ENCODE measurements around the gene ANO6. TPM values are rescaled to one million over a fixed set of nuclear protein-coding genes. Genes with fewer than 3 reads are reported as not detected.
"Not testable (repeated sequence)": the region's sequence is repeated elsewhere in the genome, so short reads cannot be mapped to it uniquely, and the experiment has no call there.

Gene ANO6
- total RNA-seq, 5 donors from 2014 or later (not counting 1 experiment from before 2014, with no cell fraction given), result 17.9 to 22.5 (median 20.3) TPM

GRCh38 chr12:45259675-45260074 lies 43.8 kb downstream of the ANO6 start:
- Mint-ChIP-seq H3K27me3 (no peaks in the 10 kb centered on the region), H3K4me1 (peaks cover 33 to 46% (median 39%) of the 10 kb centered on the region in 3 donors), H3K4me3 (no peak overlapping the region), H3K27ac (no peak overlapping the region), H3K36me3 (peaks cover 17% of the 10 kb centered on the region), H3K9me3 (no peaks in the 10 kb centered on the region)
- no peak for DNase-seq
- no peak overlapping the region for H3K27ac ChIP-seq (ENCODE audit: low read length)
- no peak overlapping the region for H3K4me3 ChIP-seq (ENCODE audit: control insufficient read depth in 1 of 2, extremely low read depth in 1 of 2, low read length in 1 of 2)
- no peaks in the 10 kb centered on the region for H3K36me3 ChIP-seq (ENCODE audit: control insufficient read depth in 2 of 2, extremely low read depth in 1 of 2, insufficient read depth in 1 of 2, low read length in 1 of 2)
- H3K9me3 ChIP-seq, result no peaks in the 10 kb centered on the region
- 80% methylated on average over 1 of the region's 3 CpGs for WGBS (ENCODE audit: insufficient coverage)
- no peaks in the 10 kb centered on the region for H3K27me3 ChIP-seq (replicated peaks in 1 of 2; ENCODE audit: control insufficient read depth in 2 of 2, extremely low read depth in 1 of 2, insufficient read depth in 2 of 2, low read length in 1 of 2)
- ChIA-PET POLR2A (no interaction called here), CTCF (no interaction called here)
- H3K4me1 ChIP-seq (ENCODE audit: control insufficient read depth in 1 of 2, extremely low read depth in 1 of 2, insufficient read depth in 2 of 2, low read length in 2 of 2), result peaks cover 5 to 8% of the 10 kb centered on the region in 2 experiments
- ATAC-seq (replicated peaks in 1 of 4), result no peak

- Histone ChIP-seq H3K9me3 (no peaks in the 10 kb centered on the region), H3K4me3 (ENCODE audit: control insufficient read depth in 1 of 2, extremely low read depth in 1 of 2, low read length in 1 of 2) (no peak overlapping the region), H3K27me3 (replicated peaks in 1 of 2; ENCODE audit: control insufficient read depth in 2 of 2, extremely low read depth in 1 of 2, insufficient read depth in 2 of 2, low read length in 1 of 2) (no peaks in the 10 kb centered on the region), H3K27ac (ENCODE audit: low read length) (no peak overlapping the region), H3K36me3 (ENCODE audit: control insufficient read depth in 2 of 2, extremely low read depth in 1 of 2, insufficient read depth in 1 of 2, low read length in 1 of 2) (no peaks in the 10 kb centered on the region), H3K4me1 (ENCODE audit: control insufficient read depth in 1 of 2, extremely low read depth in 1 of 2, insufficient read depth in 2 of 2, low read length in 2 of 2) (peaks cover 5 to 8% of the 10 kb centered on the region in 2 experiments)
- Mint-ChIP-seq H3K4me3 (no peak overlapping the region), H3K27ac (no peak overlapping the region), H3K9me3 (no peaks in the 10 kb centered on the region), H3K27me3 (no peaks in the 10 kb centered on the region), H3K4me1 (peaks cover 35 to 46% (median 39%) of the 10 kb centered on the region in 3 donors), H3K36me3 (peaks cover 17% of the 10 kb centered on the region)
- CTCF ChIA-PET, result no interaction called here
- DNase-seq (no peak), ATAC-seq (replicated peaks in 1 of 4) (no peak)
- POLR2A ChIA-PET, result no interaction called here
- 58% methylated on average over 2 of the region's 5 CpGs for WGBS (ENCODE audit: insufficient coverage)
Measured at GRCh38 chr12:45260104-45260815, 44.4 kb downstream of the ANO6 start.

- 100% methylated on average over 3 of the region's 4 CpGs for WGBS (ENCODE audit: insufficient coverage)
- no peaks in the 10 kb centered on the region for H3K9me3 ChIP-seq
- Mint-ChIP-seq H3K9me3 (no peaks in the 10 kb centered on the region), H3K36me3 (peaks cover 17% of the 10 kb centered on the region), H3K27me3 (no peaks in the 10 kb centered on the region), H3K4me1 (peaks cover 37 to 46% (median 39%) of the 10 kb centered on the region in 3 donors), H3K4me3 (no peak overlapping the region), H3K27ac (no peak overlapping the region)
- no peaks in the 10 kb centered on the region for H3K36me3 ChIP-seq (ENCODE audit: control insufficient read depth in 2 of 2, extremely low read depth in 1 of 2, insufficient read depth in 1 of 2, low read length in 1 of 2)
- peaks cover 5 to 8% of the 10 kb centered on the region in 2 experiments for H3K4me1 ChIP-seq (ENCODE audit: control insufficient read depth in 1 of 2, extremely low read depth in 1 of 2, insufficient read depth in 2 of 2, low read length in 2 of 2)
- no peak overlapping the region for H3K27ac ChIP-seq (ENCODE audit: low read length)
- ChIA-PET CTCF (no interaction called here), POLR2A (no interaction called here)
- DNase-seq (no peak), ATAC-seq (replicated peaks in 1 of 4) (no peak)
- no peaks in the 10 kb centered on the region for H3K27me3 ChIP-seq (replicated peaks in 1 of 2; ENCODE audit: control insufficient read depth in 2 of 2, extremely low read depth in 1 of 2, insufficient read depth in 2 of 2, low read length in 1 of 2)
- no peak overlapping the region for H3K4me3 ChIP-seq (ENCODE audit: control insufficient read depth in 1 of 2, extremely low read depth in 1 of 2, low read length in 1 of 2)
Measured at GRCh38 chr12:45260854-45261253, 45.0 kb downstream of the ANO6 start.

DNA sequence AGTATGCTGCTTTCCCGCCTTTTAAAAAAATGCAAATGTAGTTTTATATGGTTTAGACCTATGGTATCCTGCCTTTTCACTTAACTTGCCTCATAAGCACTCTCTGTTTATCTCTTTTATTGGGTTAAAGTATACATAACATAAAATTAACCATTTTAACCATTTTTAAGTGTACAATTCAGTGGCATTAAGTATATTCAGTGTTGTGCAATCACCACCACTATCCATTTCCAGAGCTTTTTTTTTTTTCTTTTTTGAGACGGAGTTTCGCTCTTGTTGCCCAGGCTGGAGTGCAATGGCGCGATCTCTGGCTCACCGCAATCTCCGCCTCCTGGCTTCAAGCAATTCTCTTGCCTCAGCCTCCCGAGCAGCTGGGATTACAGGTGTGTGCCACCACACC lies 46.3 kb downstream of the ANO6 start:
- POLR2A ChIA-PET; H3K4me3 Mint-ChIP-seq; DNase-seq; H3K27ac ChIP-seq (ENCODE audit: low read length); H3K27me3 ChIP-seq (replicated peaks in 1 of 2; ENCODE audit: control insufficient read depth in 2 of 2, extremely low read depth in 1 of 2, insufficient read depth in 2 of 2, low read length in 1 of 2); H3K9me3 ChIP-seq; H3K36me3 ChIP-seq (ENCODE audit: control insufficient read depth in 2 of 2, extremely low read depth in 1 of 2, insufficient read depth in 1 of 2, low read length in 1 of 2); H3K4me3 ChIP-seq (ENCODE audit: control insufficient read depth in 1 of 2, extremely low read depth in 1 of 2, low read length in 1 of 2); H3K9me3 Mint-ChIP-seq; ATAC-seq (replicated peaks in 1 of 4); H3K27me3 Mint-ChIP-seq; H3K27ac Mint-ChIP-seq; CTCF ChIA-PET; H3K4me1 ChIP-seq (ENCODE audit: control insufficient read depth in 1 of 2, extremely low read depth in 1 of 2, insufficient read depth in 2 of 2, low read length in 2 of 2): not testable (repeated sequence)
- peaks cover 24% of the 10 kb centered on the region for H3K36me3 Mint-ChIP-seq
- WGBS (ENCODE audit: insufficient coverage), result 100% methylated on average over 2 of the region's 8 CpGs
- H3K4me1 Mint-ChIP-seq, result peaks cover 34 to 50% (median 35%) of the 10 kb centered on the region in 3 donors

- Mint-ChIP-seq H3K9me3 (no peaks in the 10 kb centered on the region), H3K4me1 (peaks cover 33 to 39% (median 35%) of the 10 kb centered on the region in 3 donors), H3K4me3 (no peak overlapping the region), H3K36me3 (peaks cover 26% of the 10 kb centered on the region), H3K27me3 (no peaks in the 10 kb centered on the region), H3K27ac (no peak overlapping the region)
- Histone ChIP-seq H3K4me1 (ENCODE audit: control insufficient read depth in 1 of 2, extremely low read depth in 1 of 2, insufficient read depth in 2 of 2, low read length in 2 of 2) (peaks cover under 1 to 8% of the 10 kb centered on the region in 2 experiments), H3K27me3 (replicated peaks in 1 of 2; ENCODE audit: control insufficient read depth in 2 of 2, extremely low read depth in 1 of 2, insufficient read depth in 2 of 2, low read length in 1 of 2) (no peaks in the 10 kb centered on the region), H3K4me3 (ENCODE audit: control insufficient read depth in 1 of 2, extremely low read depth in 1 of 2, low read length in 1 of 2) (no peak overlapping the region), H3K27ac (ENCODE audit: low read length) (no peak overlapping the region), H3K9me3 (no peaks in the 10 kb centered on the region), H3K36me3 (ENCODE audit: control insufficient read depth in 2 of 2, extremely low read depth in 1 of 2, insufficient read depth in 1 of 2, low read length in 1 of 2) (no peaks in the 10 kb centered on the region)
- ChIA-PET POLR2A (no interaction called here), CTCF (no interaction called here)
- DNase-seq (no peak), ATAC-seq (replicated peaks in 1 of 4) (no peak)
- WGBS (ENCODE audit: insufficient coverage), result 100% methylated on average over 2 of the region's 3 CpGs
Measured at GRCh38 chr12:45263587-45263986, 47.7 kb downstream of the ANO6 start.

- Histone ChIP-seq H3K27ac (ENCODE audit: low read length) (no peak overlapping the region), H3K4me1 (ENCODE audit: control insufficient read depth in 1 of 2, extremely low read depth in 1 of 2, insufficient read depth in 2 of 2, low read length in 2 of 2) (peaks cover 0 to 5% of the 10 kb centered on the region in 2 experiments), H3K27me3 (replicated peaks in 1 of 2; ENCODE audit: control insufficient read depth in 2 of 2, extremely low read depth in 1 of 2, insufficient read depth in 2 of 2, low read length in 1 of 2) (no peaks in the 10 kb centered on the region), H3K4me3 (ENCODE audit: control insufficient read depth in 1 of 2, extremely low read depth in 1 of 2, low read length in 1 of 2) (no peak overlapping the region), H3K9me3 (no peaks in the 10 kb centered on the region), H3K36me3 (ENCODE audit: control insufficient read depth in 2 of 2, extremely low read depth in 1 of 2, insufficient read depth in 1 of 2, low read length in 1 of 2) (peaks cover 0 to 4% of the 10 kb centered on the region in 2 donors)
- H3K4me3 Mint-ChIP-seq, result no peak overlapping the region
- H3K9me3 Mint-ChIP-seq, result no peaks in the 10 kb centered on the region
- H3K27ac Mint-ChIP-seq, result no peak overlapping the region
- no peaks in the 10 kb centered on the region for H3K27me3 Mint-ChIP-seq
- CTCF ChIA-PET, result interaction anchor here in 1 of 2 donors (0.8 kb wide), 1 partner anchor 68 kb away, joined by 4 read pairs; no protein-coding TSS in a partner anchor
- POLR2A ChIA-PET, result no interaction called here
- H3K4me1 Mint-ChIP-seq, result peaks cover 13 to 22% (median 21%) of the 10 kb centered on the region in 3 donors
- DNase-seq (no peak), ATAC-seq (replicated peaks in 1 of 4) (no peak)
- H3K36me3 Mint-ChIP-seq, result peaks cover 27% of the 10 kb centered on the region
- 80% methylated on average over 2 of the region's 5 CpGs for WGBS (ENCODE audit: insufficient coverage)
Measured at GRCh38 chr12:45268672-45269411, 52.9 kb downstream of the ANO6 start.
